GM19035 (cell line): Measurements from ENCODE around the gene PRKG2.
"Not testable (repeated sequence)": the region's sequence is repeated elsewhere in the genome, so short reads cannot be mapped to it uniquely, and the experiment has no call there.

Source experiments
- ATAC-seq: cut with Tn5 transposase; IDR thresholded peaks from one replicate; pipeline ENCODE4 v1.9.1; 2021; ENCODE audit not compliant: unreplicated experiment

The PRKG2 gene, protein sequence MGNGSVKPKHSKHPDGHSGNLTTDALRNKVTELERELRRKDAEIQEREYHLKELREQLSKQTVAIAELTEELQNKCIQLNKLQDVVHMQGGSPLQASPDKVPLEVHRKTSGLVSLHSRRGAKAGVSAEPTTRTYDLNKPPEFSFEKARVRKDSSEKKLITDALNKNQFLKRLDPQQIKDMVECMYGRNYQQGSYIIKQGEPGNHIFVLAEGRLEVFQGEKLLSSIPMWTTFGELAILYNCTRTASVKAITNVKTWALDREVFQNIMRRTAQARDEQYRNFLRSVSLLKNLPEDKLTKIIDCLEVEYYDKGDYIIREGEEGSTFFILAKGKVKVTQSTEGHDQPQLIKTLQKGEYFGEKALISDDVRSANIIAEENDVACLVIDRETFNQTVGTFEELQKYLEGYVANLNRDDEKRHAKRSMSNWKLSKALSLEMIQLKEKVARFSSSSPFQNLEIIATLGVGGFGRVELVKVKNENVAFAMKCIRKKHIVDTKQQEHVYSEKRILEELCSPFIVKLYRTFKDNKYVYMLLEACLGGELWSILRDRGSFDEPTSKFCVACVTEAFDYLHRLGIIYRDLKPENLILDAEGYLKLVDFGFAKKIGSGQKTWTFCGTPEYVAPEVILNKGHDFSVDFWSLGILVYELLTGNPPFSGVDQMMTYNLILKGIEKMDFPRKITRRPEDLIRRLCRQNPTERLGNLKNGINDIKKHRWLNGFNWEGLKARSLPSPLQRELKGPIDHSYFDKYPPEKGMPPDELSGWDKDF

GRCh38 chr4:81214881-81215868, at the start of gene PRKG2:
Gene PRKG2 (minus strand): TSS chr4:81215222. CDS start chr4:81205047, 10,175 bp downstream.
- no peak for ATAC-seq

DNA sequence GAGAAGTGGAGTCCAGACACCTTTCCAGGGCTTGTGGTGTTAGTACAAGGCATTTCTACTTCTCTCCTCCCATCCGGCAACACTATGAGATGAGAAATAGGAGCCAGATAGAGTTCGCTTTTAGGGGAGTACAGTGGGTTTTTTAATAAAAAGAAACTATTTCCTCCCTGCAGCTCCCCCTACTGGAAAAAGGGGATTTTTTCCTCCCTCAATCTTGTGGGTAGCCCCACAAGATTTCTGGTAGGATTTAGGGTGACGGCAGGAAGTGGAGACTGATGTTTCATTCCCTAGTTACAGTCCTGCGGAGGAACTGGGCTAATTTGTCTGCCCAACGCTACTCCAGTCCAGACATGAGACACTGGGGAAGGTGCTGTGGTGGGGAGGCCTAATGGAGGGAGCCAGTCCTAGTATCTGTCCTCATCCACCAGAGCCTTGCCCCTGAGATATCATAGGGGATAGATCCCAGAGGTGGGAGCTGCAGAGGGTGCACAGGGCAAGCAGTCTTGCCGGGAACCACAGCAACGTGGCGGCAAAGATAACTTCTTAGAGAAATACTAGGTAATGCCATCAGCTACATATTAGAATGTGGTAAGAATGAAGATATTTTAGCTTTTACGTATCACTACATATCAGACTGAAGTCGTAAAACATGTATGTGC, 45.5 kb upstream of the PRKG2 start:
- no peak for ATAC-seq

DNA sequence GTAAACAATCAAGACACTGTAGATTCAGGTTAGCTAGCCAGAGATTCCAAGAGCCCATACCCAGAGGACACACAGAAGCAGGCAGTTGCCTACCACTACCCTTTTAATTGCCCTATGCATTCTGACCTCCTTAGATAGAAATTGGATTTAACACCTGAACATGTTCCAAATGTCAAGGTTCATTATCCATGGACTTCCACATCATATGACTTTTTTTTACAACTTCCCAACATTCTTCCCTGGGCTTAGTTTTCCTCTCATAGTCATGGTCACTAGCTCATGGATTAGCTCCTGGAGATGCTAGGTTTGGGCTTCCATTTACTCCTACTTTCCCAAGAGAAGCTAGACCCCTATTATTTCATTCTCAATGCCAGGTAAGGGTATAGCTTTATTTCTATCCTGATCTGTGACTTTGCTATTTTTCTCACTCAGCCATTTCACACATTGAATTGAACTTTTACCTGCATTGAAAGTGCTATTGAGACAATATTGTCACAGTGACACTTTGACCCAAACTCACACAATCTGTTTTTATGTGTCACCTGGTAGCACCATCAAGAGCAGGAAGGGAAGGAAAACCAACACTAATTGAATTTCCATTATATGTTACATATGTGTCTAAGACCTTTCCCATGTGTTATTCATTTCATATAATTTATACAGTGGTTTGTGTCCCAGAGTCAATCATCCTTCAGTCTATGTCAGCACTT, 44.0 kb upstream of the PRKG2 start:
- no peak for ATAC-seq

DNA sequence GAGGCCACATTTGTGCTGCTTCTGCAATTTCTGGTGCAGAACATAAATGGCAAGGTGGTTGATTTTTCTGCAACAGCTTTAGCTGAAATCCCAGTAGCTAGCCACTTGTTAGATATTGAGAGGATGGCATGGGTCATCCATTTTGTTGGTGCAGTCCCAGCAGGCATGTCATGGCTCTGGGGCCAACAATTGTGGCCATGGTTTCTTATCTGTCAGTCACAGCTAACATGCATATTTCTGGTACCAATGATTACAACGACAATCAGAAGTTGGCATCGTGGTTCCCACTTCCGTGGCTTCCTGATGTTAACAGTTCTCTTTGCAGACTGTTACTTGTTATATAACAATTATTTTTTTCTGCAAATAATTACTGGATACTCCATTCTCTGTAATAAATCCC, 42.8 kb upstream of the PRKG2 start:
- ATAC-seq = no peak

GRCh38 chr4:81257021-81257420, 42.0 kb upstream of the PRKG2 start:
- ATAC-seq = no peak

DNA sequence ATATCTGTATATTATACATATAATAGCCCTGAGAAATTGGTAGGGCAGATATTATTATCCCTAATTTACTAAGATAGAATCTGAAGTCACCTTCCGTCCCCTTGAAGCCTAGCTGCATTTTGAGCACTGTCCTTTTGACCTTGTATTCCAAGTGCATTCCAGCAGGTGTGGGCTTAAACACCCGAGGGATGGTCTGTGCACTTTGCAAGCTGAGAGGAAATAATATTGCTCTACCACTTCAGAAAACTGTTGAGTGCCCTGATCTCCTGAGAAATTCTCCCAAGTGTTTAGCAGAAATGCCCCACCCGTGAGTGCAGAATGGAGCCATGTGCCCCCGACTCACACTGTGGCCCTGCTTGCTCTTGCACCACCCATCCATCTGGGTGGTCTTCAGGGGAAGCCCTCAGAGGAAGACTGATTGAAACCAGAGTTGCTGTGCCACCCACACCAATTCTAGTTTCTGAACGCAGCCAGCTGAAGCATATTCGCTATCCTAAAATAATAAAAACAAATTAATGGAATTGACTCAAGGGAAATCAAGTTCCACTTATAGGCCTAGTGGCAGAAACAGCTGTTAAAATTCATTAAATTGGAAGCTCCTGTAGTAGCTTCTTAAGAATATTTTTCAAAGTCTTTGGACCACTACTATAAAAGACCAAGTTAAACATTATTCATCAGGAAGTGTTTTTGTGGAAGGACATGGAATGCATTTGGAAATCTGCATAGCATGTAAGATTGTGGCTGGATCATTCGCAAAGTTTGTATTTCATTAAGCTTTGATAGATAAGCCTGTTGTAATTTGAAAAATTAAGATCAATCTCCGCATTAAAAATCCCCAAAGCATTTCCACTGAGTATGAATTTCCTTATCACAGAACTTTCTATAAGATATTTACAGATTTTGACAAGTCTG, 41.3 kb upstream of the PRKG2 start:
- no peak for ATAC-seq

- ATAC-seq = no peak
Measured at GRCh38 chr4:81255524-81255923, 40.5 kb upstream of the PRKG2 start.

- no peak for ATAC-seq
Measured at GRCh38 chr4:81250430-81250829, 35.4 kb upstream of the PRKG2 start.

DNA sequence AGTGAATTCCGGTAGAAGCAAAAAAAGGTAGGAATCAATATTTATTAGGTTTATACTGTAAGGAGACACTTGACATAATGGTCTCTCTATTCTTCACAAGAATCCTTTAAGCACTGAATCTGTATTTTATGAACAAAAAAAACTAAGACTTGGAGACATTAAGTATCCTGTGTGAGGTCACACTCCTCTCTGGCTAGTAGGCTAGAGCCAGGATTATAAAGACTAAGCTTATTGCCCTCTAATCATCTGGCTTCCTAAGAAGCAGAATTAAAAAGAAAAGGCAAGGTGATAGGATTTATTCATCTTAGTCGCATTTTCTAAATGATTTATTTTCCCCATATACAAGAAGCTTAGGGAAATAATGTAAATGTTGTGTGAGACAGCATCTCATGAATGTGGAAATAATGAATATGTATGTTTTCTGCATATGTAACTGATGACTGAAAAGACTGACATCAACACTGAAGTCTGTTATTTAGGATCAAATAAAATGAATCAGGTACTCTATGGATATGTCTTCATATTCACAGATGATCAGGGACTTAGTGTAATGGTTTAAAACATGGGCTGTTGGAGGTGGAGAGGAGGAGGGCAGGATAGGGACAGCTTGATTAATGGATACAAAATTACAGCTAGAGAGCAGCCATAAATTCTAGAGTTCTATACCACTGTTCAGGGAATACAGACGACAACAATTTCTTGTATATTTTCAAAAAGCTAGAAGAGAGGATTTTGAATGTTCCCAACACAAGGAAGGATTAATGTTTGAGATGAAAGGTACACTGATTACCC, 30.4 kb upstream of the PRKG2 start:
- ATAC-seq = no peak

- no peak for ATAC-seq
Measured at GRCh38 chr4:81237791-81238190, 22.8 kb upstream of the PRKG2 start.

GRCh38 chr4:81235982-81236749, 21.1 kb upstream of the PRKG2 start:
- no peak for ATAC-seq

DNA sequence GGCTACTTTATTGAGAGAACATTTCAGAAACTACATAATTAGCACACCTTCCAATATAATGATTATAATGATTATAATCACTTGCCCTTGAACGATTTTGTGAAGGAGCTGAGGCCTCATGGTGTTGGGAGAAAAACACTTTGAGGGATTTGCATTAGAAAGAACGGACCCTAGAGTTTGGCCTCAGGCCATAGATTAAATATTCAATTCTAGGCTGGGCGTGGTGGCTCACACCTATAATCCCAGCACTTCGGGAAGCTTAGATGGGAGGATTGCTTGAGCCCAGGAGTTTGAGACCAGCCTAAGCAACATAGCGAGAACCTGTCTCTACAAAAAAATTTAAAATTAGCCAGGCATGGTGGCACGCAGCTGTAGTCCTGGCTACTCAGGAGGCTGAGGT, 12.9 kb upstream of the PRKG2 start:
- ATAC-seq = no peak

GRCh38 chr4:81227138-81227537, 12.1 kb upstream of the PRKG2 start:
- ATAC-seq = no peak

GRCh38 chr4:81225252-81225651, 10.2 kb upstream of the PRKG2 start:
- no peak for ATAC-seq

DNA sequence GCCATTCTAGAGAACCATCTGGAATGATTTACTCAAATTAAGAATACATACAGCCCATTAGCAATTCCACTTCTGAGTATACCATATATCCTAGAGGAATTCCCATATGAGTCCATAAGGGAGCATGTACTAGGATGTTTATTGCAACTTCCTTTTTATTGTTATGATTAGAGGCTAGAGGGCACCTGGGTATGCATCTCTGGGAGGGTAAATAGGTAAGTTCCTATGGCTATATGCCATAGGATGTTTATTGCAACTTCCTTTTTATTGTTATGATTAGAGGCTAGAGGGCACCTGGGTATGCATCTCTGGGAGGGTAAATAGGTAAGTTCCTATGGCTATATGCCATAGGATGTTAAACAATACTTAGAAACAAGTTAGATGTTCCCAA, 7.1 kb upstream of the PRKG2 start:
- not testable (repeated sequence) for ATAC-seq

DNA sequence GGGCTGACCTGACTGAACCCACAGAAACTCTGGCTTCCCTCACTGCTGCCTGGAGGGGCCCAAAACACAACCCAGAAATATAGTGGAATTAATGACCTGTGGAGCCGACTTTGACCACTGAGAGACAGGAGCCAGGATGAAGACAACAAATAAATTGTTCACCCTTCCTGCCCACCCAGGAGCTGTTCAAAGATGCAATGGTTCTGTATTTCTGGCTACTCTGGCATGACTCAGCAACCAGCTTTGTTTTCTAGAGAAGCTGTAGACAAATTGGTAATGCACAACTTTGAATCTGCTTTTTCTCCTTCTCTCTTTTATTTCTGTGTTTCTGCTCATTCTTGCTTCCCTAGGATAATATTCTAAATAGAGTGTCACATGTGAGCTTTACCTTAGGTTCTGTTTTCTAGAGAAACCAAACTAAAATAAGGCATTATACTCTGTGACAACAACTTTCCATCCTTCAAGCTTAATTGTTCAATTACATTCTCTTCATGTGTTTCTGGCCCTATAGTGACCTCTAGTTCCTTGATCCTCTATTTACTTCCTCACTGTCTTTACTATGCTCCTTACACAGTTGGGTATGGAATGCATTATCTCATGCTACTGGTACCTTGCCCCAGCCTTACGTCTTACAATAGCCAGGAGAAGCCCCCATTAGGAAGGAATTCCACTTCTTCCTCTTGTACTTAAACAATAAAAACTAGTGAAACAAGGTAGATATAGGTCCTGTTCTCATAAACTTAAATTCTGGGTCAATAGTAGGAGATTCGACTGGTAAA, 6.5 kb upstream of the PRKG2 start:
- no peak for ATAC-seq

DNA sequence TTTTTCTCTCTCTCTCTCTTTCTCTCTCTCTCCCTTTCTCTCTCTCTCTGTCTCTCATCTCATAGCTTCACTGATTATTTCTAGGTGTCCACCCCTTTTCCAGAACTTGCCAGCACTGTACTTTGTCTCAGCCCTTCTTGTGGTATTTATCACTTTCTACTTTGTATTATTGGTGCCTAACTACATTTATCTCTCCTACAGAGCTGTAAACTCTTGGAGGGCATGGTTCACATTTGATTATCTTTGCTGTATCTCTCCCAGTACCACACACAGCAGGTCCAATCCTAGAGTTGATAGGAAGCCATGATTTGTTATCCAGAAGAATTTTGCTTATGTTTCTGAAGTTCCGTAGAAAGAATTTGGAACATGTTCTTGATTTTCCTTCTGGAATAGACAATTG, 5.2 kb upstream of the PRKG2 start:
- no peak for ATAC-seq
